Measurements from ENCODE around the gene ANK3.
A peak's percentile ranks its signal among the peaks of the same experiment; 100 is the strongest.

ANK3 gene

GRCh38 chr10:60377042-60377352 lies 12.7 kb downstream of the ANK3 start:
- no peak for DNase-seq (ENCODE audit: low spot score)

GRCh38 chr10:60376221-60377041 lies 13.2 kb downstream of the ANK3 start:
- no peak for DNase-seq (ENCODE audit: low spot score)

DNA sequence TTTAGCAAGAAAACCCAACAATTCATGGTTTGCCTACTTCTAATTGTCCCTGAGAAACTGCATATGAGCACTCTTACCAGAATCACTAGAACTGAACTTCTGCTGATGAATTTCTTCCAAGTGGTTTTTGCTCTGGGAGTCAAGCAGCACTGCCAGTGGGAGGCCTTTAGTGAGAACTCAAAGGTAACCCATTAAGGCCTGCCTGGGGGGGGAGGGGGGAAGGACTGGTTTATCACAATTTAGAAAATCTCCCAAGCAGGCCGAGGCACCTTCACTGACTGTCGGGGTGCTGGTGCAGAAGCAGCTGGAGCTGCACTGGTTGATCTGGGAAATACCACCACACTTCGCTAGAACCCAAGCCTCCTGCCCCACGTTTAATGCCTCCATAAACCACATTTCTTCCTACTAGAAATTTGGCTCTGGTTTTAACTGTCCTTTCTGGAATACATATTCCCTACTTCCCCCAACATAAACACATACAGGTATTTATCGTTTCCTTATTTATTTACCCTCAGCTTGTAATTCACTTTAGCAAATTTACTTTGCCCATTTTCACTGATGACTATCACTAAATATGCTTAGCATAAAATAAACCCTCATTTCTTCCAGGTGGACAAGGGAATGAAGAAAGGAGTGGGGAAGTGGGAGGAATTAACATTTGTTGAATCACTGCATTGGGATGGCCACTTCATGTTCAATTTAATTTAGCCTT lies 14.2 kb downstream of the ANK3 start:
- DNase-seq (ENCODE audit: low spot score), result no peak

DNA sequence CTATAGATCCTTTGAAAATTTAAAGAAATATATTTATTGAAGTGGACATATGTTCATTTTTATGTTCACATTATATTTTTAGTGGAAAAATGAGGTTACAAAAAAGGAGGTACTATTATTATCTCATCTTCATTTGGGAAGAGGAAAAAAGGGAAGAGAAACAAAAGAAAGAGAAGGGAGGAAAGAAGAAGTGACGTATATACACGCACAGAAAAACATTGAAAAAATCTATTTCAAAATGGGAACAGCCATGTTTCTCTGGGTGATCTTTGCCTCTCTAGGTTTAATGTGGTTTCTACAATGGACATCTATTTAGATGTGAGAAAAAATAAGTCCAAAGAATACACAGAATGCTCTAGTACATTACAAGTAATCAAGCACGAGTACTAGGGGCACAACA lies 14.8 kb downstream of the ANK3 start:
- no peak for DNase-seq (ENCODE audit: low spot score)

GRCh38 chr10:60372436-60372835 lies 17.2 kb downstream of the ANK3 start:
- DNase-seq (ENCODE audit: low spot score), result no peak

DNA sequence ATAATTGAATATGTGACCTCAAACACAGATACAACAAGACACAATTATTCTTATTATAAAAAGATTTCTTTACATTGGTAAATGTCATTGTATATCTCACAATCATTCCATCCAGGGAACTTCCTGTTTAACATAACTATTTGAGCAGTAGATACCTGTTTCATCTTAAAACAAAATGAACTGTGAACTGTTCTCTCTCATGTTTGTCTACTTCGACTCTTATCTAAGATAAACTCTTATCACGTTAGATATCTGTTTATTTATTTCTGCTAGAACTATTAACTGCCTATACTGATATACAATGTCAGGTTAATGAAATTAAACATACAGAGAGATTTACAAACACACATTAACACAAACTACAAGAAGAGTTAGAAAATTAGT lies 20.1 kb downstream of the ANK3 start:
- no peak for DNase-seq (ENCODE audit: low spot score)

DNA sequence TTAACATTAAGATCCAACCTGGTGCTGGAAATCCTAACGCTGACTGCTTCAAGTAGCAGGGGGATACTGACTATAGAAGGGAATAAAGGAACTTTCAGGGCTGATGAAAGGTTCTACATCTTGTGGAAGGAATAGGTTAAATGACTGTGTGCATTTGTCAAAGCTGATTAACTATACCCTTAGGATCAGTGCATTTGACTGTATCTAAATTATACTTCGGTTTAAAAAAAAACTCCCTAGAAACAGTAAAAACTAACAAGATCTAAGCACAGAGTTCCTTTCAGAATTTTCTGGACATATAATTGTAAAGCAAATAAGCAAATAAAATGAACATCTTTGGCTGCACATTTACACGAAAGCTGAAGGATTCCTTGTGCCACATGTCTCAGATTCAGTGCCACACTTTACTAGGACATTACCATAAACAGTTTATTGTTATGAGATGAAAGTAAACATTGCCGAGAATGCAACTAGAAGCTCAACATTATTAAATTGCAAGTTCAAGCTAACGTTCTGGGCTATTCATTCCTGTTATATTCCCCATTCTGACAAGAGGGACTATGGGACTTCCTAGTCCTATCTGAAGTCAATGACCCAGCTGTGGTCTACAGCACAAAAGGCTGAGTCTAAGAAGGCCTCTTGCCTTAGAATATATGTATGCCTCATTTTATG lies 20.7 kb downstream of the ANK3 start:
- DNase-seq (ENCODE audit: low spot score), result no peak

- no peak for DNase-seq (ENCODE audit: low spot score)
Measured at GRCh38 chr10:60367901-60368300, 21.8 kb downstream of the ANK3 start.

DNA sequence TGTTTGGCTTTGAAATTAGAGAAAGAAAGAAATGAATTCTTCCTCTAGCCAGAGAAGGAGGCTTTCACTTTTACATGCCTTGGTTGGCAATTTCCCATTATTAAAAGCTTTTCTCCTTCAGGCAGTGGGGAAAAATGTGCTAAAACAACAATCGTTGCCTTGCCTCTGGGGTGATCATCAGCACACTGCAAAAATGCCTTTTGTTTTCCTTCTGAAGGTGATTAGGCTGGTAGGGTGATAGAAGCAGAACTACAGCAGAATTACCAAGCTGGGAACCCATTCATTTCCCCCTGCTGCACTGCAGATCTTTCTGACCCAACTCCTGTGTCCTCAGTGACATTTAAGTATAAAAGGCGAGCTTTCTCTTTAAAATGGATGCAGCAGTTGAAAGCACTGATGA lies 22.2 kb downstream of the ANK3 start:
- no peak for DNase-seq (ENCODE audit: low spot score)

GRCh38 chr10:60367024-60367423 lies 22.7 kb downstream of the ANK3 start:
- no peak for DNase-seq (ENCODE audit: low spot score)

DNA sequence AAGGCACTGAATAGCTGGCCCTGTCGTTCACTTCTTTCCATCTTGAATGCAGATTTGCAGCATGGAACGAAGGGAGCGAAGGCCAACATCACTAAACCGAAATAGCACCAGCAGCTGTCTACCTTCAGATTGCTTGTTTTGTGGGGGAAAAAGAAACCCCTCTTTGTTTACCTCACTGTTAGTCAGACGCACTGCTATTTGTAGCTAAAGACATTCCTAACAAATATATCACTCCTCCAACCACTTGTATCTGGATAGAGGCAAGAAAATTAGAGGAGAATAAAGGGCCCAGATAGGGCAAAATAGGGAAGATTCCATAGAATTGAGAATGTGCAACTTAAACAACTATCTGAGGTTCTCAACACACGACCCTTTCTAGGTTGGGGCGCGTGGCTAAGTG lies 26.5 kb downstream of the ANK3 start:
- no peak for DNase-seq (ENCODE audit: low spot score)

DNA sequence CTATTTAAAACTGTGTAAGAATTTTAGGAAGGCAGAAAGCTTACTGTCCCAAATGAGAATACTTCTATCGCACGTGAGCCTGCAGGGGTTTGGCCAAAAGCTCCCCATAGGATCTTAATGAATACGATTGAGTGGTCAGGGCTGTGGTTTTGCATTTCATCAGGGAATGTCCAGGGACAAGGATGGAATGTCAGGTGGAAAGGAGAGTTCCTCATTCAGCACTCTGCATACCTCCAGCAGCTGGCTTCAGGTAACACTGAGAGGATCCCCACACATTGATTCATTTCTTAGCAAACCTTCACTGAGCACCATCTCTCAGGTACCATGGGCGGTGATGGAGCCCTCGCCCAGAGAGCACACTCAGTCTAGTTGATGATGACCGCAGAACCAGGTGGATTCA lies 27.2 kb downstream of the ANK3 start:
- DNase-seq (ENCODE audit: low spot score), result no peak

GRCh38 chr10:60359066-60359465 lies 30.6 kb downstream of the ANK3 start:
- DNase-seq (ENCODE audit: low spot score), result no peak

DNA sequence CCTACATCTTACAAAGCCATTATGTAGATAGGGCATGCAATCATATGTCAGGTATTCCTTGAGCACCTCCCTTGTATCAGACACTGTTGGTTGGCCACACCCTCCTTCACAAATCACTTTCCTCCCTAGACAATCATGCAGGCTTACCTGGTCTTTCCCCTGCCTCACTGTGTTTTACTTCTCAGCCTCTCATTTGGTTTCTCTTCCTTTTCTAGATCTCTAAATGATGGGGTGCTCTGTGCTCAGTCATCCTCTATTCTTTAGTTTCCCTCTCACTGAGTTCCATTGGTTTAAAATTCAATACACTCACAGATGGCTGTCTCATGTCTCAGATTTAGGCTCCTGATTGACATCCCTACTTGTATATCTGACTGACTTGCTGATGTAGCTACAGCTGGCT lies 31.4 kb downstream of the ANK3 start:
- DNase-seq (ENCODE audit: low spot score), result no peak

- no peak for DNase-seq (ENCODE audit: low spot score)
Measured at GRCh38 chr10:60353519-60354258, 36.0 kb downstream of the ANK3 start.

- no peak for DNase-seq (ENCODE audit: low spot score)
Measured at GRCh38 chr10:60352105-60352504, 37.6 kb downstream of the ANK3 start.

- no peak for DNase-seq (ENCODE audit: low spot score)
Measured at GRCh38 chr10:60351191-60351853, 38.4 kb downstream of the ANK3 start.

DNA sequence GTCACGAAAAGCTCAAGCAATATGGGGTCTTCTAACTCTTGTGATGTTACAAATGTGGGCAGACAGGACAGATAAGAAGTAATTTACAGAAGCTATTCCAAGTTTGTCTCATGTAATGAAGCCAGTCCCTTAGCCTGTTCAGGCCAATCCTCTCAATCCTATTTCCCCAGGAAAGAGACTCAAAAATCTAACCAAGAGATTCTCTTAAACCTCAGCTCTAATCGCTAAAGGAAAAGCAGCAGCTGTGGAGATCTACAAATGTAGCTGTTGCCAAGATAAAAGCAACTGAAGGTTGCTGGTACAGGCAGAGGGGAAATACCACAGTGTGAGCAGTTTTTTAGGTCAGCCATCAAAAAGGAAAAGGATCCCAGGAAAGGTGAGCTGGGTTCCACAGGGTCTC lies 39.3 kb downstream of the ANK3 start:
- no peak for DNase-seq (ENCODE audit: low spot score)

DNA sequence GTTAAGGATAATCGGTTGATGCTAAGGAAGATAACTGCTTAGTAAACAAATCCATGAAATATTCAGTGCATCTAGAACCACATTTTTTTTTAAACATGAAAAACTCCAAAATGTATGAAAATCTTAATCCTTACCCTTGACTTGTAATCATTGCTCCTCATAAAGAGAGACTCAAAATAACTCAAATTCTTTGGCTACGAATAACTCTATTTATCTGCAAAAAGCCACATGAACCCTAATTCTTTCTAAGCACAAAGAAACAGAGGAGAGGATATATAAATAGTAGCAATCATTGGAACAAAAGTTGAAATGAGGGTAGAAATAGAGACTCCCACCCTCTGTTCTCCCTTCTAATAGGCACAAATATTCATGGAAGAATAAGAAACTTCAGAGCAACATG lies 40.2 kb downstream of the ANK3 start:
- peak; percentile 13 for DNase-seq (ENCODE audit: low spot score)

DNA sequence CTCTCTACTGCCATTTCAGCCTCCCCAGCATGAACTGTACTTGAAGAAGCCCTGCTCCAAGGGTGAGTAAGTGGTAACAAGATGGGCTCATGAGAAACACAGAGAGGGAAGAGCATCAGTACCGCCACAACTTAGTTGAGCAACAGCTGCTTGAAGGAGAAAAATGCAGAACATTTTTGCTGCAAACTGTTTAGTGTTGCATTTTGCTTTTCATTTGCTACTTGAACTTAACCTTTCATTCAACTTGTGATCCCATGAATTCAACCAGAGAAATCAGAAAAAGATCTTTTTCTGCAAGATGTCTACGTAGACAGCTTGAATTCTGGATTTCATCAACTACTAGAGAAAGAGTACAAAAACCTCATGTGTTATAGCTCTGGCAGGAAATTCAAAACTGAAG lies 40.7 kb downstream of the ANK3 start:
- DNase-seq (ENCODE audit: low spot score), result no peak

DNA sequence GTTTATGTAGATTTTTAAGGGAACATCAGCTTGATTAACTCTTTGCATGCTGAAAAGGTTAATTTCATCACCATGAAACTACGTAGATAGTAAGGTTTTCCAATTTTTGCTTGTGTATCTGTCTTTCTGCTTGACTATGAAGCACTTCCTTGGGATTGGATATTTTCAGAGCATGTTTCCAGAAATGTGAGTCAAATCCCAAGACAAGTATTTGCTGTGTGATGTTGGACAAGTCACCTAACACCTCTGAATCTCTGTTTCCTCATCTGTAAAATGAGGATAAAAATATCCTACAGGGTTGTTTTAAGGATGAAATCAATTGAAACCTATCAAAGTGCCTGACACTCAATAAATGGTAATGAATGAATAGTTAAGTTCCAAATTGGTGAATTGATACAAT lies 42.4 kb downstream of the ANK3 start:
- no peak for DNase-seq (ENCODE audit: low spot score)

GRCh38 chr10:60346661-60347060 lies 43.0 kb downstream of the ANK3 start:
- DNase-seq (ENCODE audit: low spot score), result no peak

Data from GM03348 (cell line).